Measurements from ENCODE around the gene CTNNA3. TPM values are rescaled to one million over a fixed set of nuclear protein-coding genes. Genes with fewer than 3 reads are reported as not detected.

The CTNNA3 gene
- polyA plus RNA-seq, 1 donor = 4.3 TPM

DNA sequence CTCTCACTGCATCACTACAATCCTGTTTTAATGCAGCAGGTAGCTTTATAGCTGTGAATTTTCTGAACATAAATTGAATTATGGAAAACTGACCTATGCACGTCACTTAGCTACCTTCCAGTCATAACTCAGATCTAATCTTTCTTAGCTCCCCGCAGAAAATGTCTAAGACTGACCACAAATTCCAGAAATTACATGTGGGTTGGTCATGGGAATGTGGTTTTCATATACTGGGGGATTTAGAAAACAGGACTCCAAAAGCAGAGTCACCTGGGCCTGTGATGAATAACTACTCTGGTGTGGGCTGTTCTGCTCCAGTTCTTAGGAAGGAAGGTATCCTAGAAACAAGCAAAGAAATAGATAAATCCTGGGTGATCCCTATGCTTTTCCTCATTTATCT lies 948.5 kb downstream of the CTNNA3 start:
- DNase-seq = no peak

DNA sequence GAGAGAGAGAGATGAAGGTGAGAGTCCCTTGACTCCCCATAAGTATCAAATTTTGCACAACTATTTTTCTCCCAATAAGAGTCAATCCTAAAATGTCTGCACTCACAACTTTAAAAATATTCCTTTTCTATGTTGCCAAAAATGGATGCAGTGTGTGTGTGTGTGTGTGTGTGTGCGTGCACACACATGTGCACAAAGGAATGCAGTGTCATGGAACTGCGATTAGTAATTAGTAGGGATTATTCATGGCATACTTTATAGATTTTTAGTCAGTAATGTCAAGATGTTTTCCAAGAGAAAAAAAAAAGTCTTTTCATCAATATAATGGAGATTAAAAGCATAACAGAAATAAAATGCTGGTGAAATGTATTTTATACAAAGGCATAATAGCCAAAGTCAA lies 949.3 kb downstream of the CTNNA3 start:
- DNase-seq = no peak

DNA sequence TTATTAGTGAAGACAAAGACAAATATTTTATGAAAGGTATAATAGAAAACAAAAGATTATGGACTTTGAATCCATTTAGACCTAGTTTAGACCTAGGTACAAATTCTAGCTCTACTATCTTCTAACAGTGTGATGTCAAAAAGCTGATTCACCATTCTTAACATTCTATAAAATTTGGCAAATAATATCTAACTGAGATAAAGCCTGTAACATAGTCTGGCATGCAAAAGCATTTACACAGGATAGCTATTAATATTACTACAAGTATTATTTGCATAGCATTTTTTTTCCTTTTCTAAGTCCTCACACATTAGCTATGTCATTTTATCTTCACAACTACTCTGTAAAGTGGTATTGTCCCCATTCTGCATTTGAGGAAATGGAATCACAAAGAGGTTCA lies 949.7 kb downstream of the CTNNA3 start:
- DNase-seq = no peak

DNA sequence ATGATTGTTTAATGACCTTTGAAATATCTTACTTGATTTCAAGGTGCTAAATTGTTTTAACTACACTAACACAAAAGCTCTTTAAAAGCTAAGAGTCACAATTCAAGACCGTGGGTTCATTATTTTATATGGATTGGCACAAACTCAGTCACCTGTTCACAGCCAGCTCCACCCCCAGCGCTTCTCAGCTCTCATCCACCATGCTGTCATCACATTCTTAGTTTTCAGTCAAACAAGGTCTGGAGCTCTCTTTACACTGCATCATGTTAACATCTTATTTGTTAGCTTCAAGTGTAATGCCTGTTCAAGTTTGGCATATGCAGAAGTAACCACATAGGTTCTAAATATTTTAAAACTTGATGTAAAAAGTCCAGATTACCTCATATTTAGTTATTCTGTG lies 951.1 kb downstream of the CTNNA3 start:
- no peak for DNase-seq

DNA sequence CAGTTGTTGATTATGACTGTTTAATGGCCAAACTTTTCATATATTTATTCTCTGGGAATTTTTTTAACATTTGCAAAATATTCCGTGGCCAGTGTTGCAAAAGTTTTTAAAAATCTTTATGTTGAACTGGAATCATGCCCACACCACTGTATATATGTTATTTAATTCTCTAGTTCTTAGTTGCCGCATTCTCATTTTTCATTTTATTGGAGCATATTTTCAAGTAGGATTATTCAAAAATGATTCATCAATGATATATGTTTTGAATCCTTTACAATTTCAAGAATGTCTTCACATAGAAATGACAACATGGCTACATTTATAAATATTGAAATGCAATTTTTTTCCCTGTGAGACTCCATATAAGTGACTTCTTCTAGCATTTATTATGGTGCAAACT lies 958.8 kb downstream of the CTNNA3 start:
- no peak for DNase-seq

DNA sequence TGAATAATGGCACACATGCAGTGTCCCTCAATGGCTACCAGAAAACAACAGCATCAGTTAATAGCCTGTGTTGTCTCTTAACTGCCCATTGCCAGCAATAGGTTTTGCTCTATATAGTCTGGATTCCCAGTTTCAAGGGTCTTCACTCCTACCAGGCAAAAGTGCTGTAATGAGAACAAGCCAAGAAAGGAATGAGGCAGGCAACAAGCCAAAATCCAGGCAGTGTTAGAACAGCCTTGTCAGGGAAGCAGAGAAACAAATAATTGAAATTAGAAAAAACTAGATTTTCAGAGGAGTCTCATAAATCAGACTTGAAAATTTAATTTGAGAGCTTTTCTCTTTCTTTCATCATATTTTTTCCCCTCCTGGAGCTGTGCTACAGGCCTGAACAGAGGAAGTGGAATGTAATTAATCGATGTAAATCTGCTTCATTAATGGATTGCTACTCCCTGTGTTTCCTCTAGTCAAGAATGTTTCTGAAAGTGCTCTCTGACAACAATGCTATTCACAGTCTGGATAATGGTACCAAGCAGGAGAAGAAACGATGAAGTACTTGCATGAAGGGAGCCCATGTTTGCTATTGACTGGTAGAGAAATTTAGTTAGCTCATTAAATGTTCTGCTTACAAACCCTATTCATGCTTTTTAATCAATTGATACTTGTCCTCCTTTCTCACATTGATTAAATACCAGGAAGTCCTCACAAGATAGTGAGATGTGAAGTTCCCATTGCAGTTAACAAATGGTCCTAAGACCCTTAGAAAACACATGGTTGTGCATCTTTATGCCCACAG lies 972.2 kb downstream of the CTNNA3 start:
- DNase-seq = peak; percentile 6

DNA sequence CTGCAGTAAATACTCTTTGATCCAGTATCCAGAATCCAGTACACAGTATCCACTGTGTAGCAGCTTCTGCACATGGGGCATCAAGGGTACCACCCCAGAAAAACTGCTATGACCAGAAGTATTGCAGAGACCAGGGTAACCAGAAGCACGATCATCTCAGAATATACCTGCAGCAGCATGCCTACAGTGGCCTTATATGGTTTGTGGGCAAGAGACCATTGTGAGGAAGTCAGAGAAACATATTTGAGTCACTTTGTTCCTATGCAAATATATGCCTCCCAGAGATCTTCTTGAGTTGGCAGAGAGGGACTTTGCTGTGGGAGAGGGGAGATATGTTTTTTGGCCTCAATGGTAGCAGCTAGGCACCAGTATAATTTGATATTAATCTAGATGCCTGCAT lies 976.5 kb downstream of the CTNNA3 start:
- DNase-seq = no peak

DNA sequence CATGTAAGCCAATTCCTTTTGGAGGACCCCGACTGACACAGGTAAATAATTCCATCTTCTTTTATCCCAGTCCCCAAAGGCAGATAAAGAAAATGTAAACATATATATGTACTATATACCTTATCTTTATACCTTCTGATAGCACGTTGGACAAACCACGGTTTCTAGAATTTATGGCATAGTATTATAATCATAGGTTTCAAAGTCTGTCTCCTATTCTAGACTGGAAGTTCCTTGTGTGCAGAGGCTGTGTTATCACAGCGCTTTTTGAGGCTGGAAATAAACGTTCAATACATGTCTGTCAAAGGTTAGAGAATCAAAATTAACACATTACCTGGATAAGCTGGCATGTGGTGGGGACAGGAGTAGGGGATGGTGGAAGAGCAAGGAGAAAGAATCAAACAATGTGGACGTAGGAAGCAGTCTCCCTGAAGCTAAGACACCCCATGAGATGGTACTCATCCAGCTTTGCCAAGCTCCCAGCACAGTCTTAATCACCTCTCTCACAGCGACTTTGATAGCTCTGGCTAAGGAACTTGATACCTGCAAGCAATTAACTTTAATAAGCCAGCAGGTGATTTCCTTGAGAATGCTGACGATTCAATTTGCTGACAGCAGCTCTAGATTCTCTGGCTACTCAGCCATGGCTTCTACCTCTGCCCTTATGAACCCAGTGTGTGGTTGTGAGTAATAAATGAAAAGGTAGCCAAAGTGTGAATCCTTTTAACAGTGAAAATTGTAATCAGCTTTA lies 978.6 kb downstream of the CTNNA3 start:
- peak; percentile 42 for DNase-seq

DNA sequence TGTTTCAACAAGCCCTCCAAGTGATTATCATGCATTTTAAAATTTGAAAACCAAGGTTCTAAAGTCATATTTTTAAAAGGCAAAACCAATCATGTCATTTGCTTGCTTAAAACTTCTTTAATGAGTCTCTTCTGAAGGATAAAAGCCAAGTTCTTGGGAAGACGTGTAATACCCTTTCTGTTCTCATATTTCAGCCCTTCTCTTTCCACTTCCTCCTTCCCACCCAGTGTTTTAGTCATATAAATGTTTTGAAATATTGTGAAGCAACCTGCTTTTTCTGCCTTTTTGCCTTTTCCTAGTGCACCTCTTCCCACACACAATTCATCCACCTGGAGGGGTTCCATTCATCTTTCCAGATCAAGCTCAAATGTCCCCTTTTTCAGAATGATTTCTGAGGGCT lies 981.3 kb downstream of the CTNNA3 start:
- DNase-seq = no peak

DNA sequence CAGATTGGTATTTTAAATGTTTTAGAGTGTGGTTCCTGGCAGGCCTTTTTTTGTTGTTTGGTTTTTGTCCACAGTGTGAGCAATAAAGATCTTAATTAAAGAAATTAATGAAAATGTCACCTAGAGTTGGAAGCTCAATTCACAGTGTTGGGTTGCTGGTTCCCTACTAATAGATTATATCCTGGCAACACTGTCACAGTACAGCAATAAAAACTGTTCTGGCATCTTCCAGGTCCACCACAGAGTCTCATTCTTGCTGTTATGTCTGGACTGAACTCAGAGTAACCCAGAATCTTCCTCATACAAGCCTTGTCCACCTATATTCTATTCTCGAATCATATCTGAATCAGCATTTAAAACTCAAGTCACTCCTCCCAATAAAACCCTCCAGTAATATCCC lies 982.6 kb downstream of the CTNNA3 start:
- DNase-seq = no peak

DNA sequence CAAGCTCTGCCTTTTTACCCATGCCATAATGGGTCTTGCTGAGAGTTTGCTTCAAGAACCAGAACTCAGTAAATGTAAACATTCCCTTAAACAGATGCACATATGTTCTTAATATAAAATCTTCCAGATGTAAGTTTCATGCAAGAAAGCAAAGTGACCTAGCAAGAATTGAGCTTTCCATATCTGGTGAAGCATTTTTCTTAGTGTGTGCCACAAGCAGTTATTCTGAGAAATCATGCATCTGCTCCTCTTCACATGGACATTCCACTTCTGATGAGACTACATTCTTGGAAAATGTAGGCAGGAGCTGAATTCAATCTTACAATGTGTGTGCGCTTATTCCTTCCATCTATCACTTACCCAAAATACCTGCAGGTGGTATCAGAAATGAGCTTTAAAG lies 997.9 kb downstream of the CTNNA3 start:
- DNase-seq = no peak

DNA sequence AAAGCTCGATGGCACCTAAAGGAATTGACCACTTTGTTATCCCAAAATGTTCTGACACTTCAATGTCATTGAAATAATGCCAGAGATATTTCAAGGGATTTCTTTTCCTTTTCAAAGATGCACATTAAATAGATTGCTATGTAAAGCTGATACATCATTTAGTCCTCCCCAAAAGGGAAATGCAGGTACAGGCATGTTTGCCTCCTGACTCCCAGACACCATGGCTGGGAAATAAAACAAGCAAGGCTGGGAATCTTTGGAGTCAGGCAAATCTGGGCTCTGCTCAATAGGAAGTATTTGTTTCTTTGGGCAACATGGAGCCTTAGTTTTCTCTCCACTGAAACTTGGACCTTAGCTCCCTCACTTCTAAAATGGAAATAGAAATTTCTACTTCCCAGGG lies 1000.9 kb downstream of the CTNNA3 start:
- no peak for DNase-seq

DNA sequence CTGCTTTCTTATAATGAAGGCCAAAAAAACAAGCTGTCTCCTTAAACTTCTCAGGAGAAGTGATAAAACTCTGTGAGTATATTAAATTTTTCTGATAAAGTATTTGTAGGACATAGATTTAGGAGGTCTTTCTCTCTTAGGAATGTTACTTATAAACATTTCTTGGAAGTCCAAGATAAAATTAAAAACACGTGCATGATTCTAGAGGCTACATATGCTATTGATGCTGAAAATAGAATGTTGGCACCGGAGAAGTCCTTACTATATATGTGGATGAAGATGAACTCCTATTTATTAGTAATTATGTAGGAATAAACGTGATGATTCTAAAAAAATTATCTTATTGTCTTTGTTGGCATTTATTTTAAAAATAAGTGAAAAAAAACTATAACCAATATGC lies 1011.4 kb downstream of the CTNNA3 start:
- DNase-seq = no peak

DNA sequence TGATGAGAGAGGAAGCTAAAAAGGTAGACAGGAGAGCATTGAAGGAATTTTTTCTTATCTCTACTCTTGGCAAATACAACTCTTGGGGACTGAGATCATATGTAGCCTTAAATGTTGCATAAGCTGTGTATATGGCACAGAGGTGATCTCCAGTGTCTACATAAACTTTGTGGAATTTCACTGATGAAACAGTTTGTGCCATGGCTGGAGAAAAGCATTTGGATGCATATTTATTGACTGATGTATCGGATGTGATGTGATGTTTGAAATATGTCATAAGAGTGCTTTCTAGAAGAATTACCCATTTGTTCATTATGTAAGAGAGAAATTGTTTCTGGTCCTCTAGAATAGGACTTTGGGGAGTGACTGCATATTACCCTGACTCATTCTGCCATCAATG lies 1015.1 kb downstream of the CTNNA3 start:
- no peak for DNase-seq

DNA sequence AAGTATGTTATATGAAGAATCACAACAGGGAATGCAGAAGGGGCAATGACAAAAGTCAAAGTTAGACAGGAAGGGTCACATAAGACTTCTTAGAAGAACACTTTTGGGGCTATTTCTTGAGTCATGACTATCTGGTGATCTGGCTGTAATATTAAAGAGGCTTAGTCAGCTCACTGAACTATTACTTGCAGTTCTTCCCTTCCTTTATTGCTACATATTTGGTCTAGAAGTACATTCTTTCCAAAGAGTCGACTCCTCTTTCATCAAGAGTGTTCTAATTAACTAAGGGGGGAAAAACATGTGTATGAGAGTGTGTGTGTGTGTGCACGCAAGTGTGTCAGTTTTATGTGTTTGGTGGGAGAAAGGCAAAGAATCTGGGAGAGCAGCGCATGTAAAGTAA lies 1017.5 kb downstream of the CTNNA3 start:
- DNase-seq = no peak

DNA sequence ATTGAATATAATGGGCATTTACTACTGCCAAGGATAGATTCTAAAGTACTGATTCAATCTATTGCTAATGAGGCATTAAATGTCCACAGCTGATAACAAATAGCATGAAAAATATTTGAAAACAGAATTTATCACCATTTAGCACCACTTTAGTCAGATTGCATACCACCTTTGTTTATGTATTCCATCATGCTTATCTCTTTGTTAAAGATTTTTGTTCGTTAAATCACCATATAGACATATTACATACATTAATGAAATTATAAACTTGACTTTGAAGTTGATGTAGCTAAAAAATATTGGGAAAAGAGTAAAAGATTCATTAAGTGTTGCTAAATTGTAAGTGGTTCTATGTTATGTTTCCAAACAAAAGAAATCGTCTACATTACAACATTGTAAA lies 1022.9 kb downstream of the CTNNA3 start:
- no peak for DNase-seq

DNA sequence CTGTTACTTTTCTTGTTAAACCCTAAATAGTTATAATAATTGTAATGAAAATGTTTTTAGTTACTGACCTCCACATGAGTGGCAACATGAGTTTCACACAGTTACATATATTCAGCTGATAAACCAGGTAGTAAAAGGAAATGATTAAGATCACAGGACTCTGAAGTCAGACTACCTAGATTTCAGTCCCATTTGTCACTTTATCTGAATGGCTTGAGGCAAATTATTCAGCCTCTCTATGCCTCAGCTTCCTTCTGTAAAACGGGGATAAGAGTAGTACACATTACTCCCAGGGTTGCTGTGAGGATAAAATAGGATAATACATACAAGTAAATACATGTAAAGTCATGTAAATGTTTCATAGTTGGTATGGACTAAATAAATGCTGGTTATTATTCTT lies 1024.4 kb downstream of the CTNNA3 start:
- no peak for DNase-seq

DNA sequence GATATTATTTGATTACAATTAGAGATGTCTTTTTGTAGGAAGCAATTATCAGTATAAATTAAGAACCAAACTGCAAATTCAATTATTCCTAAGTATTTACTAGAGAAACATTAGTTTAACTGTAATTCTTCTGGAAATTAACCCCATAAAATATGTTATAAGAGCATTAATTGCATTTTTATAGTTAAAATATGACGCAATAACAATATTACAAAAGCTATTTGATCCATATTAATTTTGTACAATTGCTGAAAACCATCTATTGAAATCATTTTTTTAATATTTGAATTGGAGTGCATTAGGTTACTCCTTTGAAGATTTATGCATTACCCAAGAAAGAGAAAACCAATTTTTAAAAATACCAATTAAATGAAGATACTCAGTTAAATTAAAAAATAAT lies 1024.9 kb downstream of the CTNNA3 start:
- DNase-seq = no peak

DNA sequence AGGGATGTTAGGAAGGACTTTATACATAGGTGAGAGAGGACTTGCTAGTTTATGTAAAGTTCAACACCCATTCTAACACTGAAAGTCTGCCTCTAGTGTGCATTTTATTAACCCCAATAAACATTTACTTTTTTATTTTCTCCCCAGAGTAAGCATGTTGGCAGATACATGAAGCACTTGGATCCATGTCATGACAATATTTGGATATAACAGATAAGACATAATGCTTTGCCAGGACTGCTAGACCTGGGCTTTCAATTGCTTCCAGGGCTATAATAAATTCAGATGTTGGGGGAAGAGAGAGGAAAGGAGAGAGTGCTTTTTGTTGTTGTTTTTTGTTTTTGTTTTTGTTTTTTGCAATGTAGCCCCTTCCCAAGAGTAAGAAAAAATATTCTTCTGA lies 1039.5 kb downstream of the CTNNA3 start:
- no peak for DNase-seq

DNA sequence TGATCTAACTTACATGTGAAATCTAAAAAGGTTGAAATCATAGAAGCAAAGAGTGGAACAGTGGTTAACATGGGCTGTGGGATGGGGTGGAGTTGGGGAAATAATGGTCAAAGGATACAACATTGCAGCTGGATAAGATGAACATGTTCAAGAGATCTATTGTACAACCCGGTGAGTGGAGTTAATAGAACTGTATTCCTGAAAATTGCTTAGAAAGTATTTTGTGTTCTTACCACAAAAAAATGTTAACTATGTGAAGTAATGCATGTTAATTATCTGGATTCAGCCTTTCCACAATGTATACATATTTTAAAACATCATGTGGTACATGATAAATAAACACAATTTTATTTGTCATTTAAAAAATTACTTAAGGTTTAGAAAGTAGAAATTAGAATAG lies 1041.1 kb downstream of the CTNNA3 start:
- DNase-seq = no peak

DNA sequence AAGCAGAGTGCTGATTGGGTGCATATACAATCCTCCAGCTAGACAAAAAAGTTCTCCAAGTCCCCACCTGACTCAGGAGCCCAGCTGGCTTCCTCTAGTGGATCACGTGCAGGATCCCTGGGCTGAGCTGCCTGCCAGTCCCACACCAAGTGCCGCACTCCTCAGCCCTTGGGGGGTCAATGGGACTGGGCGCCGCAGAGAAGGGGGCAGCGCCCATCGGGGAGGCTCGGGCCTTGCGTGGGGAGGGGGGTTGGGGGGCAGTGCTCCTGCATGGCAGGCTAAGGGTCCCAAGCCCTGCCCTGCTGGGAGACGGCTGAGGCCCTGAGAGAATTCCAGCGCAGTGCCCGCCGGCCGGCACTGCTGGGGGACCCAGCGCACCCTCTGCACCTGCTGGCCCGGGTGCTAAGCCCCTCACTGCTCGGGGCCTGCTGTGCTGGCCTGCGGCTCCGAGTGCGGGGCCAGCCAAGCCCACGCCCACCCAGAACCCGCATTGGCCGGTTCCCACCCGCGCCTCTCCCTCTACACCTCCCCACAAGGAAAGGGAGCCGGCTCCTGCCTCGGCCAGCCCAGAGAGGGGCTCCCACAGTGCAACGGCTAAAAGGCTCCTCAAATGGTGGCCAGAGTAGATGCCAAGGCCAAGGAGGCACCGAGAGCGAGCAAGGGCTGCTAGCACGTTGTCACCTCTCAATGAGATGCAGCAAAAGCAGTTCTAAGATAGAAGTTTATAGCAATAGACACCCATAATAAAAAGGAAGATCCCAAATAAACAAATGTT lies 1044.5 kb downstream of the CTNNA3 start:
- no peak for DNase-seq

DNA sequence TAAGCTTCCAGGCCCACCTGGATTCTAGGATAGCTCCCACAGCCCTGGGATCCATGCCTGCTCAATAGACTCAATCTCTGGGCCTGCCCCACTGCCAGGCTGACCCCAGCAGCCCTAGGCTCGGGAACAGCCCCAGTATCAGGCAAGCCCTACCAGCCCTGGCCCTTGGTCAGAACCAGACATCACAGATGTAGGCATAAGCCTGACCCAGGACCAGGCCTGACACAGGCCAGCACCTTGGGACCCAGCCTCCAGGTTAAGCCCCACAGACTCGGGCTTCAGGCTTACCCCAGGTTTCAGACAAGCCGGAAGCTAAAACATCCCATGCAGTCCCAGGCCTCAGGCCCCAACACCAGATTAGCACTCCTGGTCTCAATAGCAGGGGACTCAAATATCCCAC lies 1046.4 kb downstream of the CTNNA3 start:
- no peak for DNase-seq

DNA sequence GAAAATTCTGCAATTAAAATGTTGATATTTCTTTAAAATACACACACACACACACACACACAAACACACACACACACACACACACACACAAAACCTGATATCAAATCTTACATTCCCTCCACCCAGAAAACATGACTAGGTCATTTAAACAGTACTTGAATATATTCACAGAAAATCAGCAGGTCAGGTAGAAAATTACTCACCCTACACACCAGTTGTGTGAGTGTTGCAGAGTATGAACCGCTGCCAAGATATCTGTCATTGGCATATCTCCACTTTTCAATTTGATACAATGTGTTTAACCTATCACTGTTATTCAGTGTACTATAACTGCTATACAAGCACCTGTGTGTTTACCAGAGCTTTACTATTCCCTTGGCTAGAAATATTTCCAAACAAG lies 1053.8 kb downstream of the CTNNA3 start:
- no peak for DNase-seq
